ENCODE data around the gene AKAP13. TPM values are rescaled to one million over a fixed set of nuclear protein-coding genes. Genes with fewer than 3 reads are reported as not detected.

The AKAP13 gene
- total and polyA plus RNA-seq, 2 of the 13 experiments (the other 11 are each of a cell fraction or from before 2014, with no cell fraction given) = 6.7 to 27.1 TPM

DNA sequence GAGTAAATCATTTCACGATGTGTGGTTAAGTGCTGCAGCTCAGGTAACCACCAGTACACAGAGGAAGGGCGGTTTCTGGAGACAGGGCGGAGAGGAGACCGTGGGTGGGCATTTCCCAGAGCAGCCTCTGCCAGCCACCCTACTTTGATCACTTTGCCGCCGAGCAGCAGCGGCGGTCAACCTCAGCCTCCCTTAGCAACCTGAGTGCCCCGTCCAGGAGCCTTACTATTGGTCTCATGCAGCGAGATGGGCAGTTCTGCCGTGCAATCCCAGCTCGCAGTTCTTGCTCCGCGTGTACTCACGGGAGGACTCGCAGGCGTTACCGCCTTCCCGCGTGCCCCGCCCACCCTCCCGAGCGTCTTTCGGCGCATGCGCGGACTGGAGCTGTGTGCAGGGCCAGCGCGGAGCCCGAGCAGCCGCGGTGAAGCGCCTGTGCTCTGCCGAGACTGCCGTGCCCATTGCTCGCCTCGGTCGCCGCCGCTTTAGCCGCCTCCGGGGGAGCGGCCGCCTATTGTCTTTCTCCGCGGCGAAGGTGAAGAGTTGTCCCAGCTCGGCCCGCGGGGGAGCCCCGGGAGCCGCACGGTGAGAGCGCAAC is at the start of gene AKAP13 (continued):
- TF ChIP-seq JDP2 (CRISPR knock-in tag; IDR thresholded peaks at IDR 0.05; ENCODE audit: borderline replicate concordance) = no peak
- peak in 1 of 2 experiments; percentile 30; a peak in 1 of 4 replicates for TF ChIP-seq HMGXB4 (CRISPR knock-in tag; IDR thresholded peaks at IDR 0.05; ENCODE audit: borderline replicate concordance in 1 of 2, low read depth in 1 of 2)
- TF ChIP-seq CBFB (CRISPR knock-in tag; IDR thresholded peaks at IDR 0.05) = peak; percentile 41; the same call in 1 of the 2 replicates
- no peak for TF ChIP-seq SMAD3 (CRISPR knock-in tag; IDR thresholded peaks at IDR 0.05)
- no peak for TF ChIP-seq ZNF562 (CRISPR knock-in tag; IDR thresholded peaks at IDR 0.05; ENCODE audit: borderline replicate concordance)
- peak; percentile 31; the same call in 1 of the 2 replicates for TF ChIP-seq HDAC1 (CRISPR knock-in tag; IDR thresholded peaks at IDR 0.05)
- peak; percentile 22; the same call in 1 of the 2 replicates for TF ChIP-seq RAD21 (CRISPR knock-in tag; IDR thresholded peaks at IDR 0.05)
- TF ChIP-seq ZHX2 (IDR thresholded peaks at IDR 0.05; ENCODE audit: low read depth) = no peak
- no peak for TF ChIP-seq ZHX2 (CRISPR knock-in tag; IDR thresholded peaks at IDR 0.05; ENCODE audit: borderline replicate concordance)
- peak; percentile 40; the same call in 1 of the 2 replicates for TF ChIP-seq RFX1 (IDR thresholded peaks at IDR 0.05)
- peak; percentile 50; the same call in 1 of the 2 replicates for TF ChIP-seq ARID4A (CRISPR knock-in tag; IDR thresholded peaks at IDR 0.05; ENCODE audit: borderline replicate concordance)
- TF ChIP-seq SMARCE1 (IDR thresholded peaks at IDR 0.05; ENCODE audit: borderline replicate concordance) = no peak
- TF ChIP-seq, protein P1, sequence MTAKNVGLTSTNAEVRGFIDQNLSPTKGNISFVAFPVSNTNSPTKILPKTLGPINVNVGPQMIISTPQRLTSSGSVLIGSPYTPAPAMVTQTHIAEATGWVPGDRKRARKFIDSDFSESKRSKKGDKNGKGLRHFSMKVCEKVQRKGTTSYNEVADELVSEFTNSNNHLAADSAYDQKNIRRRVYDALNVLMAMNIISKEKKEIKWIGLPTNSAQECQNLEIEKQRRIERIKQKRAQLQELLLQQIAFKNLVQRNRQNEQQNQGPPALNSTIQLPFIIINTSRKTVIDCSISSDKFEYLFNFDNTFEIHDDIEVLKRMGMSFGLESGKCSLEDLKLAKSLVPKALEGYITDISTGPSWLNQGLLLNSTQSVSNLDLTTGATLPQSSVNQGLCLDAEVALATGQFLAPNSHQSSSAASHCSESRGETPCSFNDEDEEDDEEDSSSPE (CRISPR knock-in tag; IDR thresholded peaks at IDR 0.05) = 0 out of 2 replicates have a peak, but pooled peaks have one; percentile 21
- TF ChIP-seq ZNF816 (CRISPR knock-in tag; IDR thresholded peaks at IDR 0.05; ENCODE audit: borderline replicate concordance) = no peak
- peak; percentile 66 for TF ChIP-seq SALL1 (CRISPR knock-in tag; IDR thresholded peaks at IDR 0.05)
